Mammary epithelial cell (primary cell): Measurements from ENCODE around the gene TUBGCP5.
A peak's percentile ranks its signal among the peaks of the same experiment; 100 is the strongest.

Experiments
- CTCF ChIP-seq, 2 donors: IDR thresholded peaks in 1 of 2; conservative IDR thresholded peaks in 1 of 2; 2 replicates each; pipeline ENCODE4 v1.5.1; 2011 to 2012; ENCODE audit warnings: inconsistent platforms in 2 of 2, low read length in 2 of 2, mild to moderate bottlenecking in 2 of 2, control low read depth in 1 of 2, low read depth in 1 of 2; ENCODE audit not compliant: insufficient read depth in 1 of 2; ENCODE audit errors: extremely low read depth in 1 of 2
- EZH2 ChIP-seq: IDR thresholded peaks from 2 replicates; pipeline ENCODE4 v1.6.1; 2012; ENCODE audit warnings: low read length, inconsistent platforms, borderline replicate concordance

DNA sequence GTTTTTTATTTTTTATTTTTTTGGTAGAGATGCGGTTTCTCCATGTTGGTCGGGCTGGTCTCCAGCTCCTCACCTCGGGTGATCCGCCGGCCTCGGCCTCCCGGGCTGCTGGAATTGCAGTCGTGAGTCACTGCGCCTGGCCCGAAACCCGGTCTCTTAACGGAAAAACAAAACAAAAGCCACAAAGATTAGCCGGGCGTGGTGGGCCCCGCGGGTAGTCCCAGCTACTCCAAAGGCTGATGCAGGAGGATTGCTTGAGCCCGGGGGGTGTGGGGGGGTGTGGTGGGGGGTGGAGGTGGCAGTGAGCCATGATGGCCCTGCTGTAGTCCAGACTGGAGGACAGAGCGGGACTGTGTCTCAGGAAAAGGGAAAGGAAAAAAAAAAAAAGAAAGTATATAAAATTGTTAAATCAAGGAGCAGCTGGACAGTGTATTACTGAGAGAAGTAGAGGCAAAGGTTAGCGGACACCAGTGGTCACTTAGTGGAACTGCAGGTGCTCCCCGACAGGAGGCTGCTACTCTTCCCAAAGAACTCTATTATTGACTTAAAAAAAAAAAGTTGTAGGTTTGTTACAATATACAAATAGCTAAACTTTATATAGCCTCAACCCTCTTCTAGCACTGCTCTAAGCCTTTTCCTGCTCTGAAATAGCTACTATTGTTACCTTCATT lies 30.3 kb upstream of the TUBGCP5 start:
- peak; percentile 3 to 12 for TF ChIP-seq CTCF (conservative IDR thresholded peaks at IDR 0.05 in 1 of 2, IDR thresholded peaks at IDR 0.05 in 1 of 2; ENCODE audit: extremely low read depth in 1 of 2, insufficient read depth in 1 of 2, low read depth in 1 of 2, low read length in 2 of 2)
- no peak for TF ChIP-seq EZH2
